H9 (cell line): Measurements from ENCODE around the gene TNKS1BP1. TPM values are rescaled to one million over a fixed set of nuclear protein-coding genes. Genes with fewer than 3 reads are reported as not detected.

Experiments
- DNase-seq: peaks from one replicate; pipeline ENCODE4 v3.0.0-alpha.2; 2017
- H2AFZ ChIP-seq: one replicate; pipeline ENCODE4 v1.6.1; 2013; ENCODE audit warnings: mild to moderate bottlenecking, low read length, control low read depth, moderate library complexity
- H2AK5ac ChIP-seq: 2 replicates; pipeline ENCODE4 v1.6.1; 2013; ENCODE audit warnings: low read length, control low read depth, mixed read lengths; ENCODE audit not compliant: insufficient read length
- H2BK120ac ChIP-seq: one replicate; pipeline ENCODE4 v1.6.1; 2013; ENCODE audit warnings: low read depth, mild to moderate bottlenecking, low read length, control low read depth, inconsistent platforms; ENCODE audit not compliant: poor library complexity, severe bottlenecking
- H2BK12ac ChIP-seq: 2 replicates; pipeline ENCODE4 v1.6.1; 2013; ENCODE audit warnings: low read length, control low read depth, mixed read lengths, low read depth; ENCODE audit not compliant: insufficient read length
- H2BK15ac ChIP-seq: 2 replicates; pipeline ENCODE4 v1.6.1; 2013; ENCODE audit warnings: low read depth, low read length, control low read depth
- H2BK20ac ChIP-seq: one replicate; pipeline ENCODE4 v1.6.1; 2013; ENCODE audit warnings: low read depth, mild to moderate bottlenecking, low read length, control low read depth, inconsistent platforms; ENCODE audit not compliant: poor library complexity, severe bottlenecking
- H2BK5ac ChIP-seq: 2 replicates; pipeline ENCODE4 v1.6.1; 2013; ENCODE audit warnings: low read length, control low read depth, mixed read lengths; ENCODE audit not compliant: insufficient read length
- H3K14ac ChIP-seq: 2 replicates; pipeline ENCODE4 v1.6.1; 2013; ENCODE audit warnings: low read length, control low read depth; ENCODE audit not compliant: insufficient read depth
- H3K18ac ChIP-seq: 2 replicates; pipeline ENCODE4 v1.6.1; 2013; ENCODE audit warnings: low read depth, mild to moderate bottlenecking, mixed read lengths, low read length, control low read depth; ENCODE audit not compliant: insufficient read length
- H3K23ac ChIP-seq: 2 replicates; pipeline ENCODE4 v1.6.1; 2013; ENCODE audit warnings: low read length, control low read depth, mixed read lengths, low read depth; ENCODE audit not compliant: insufficient read length
- H3K23me2 ChIP-seq: 2 replicates; pipeline ENCODE4 v1.6.1; 2013; ENCODE audit warnings: low read depth, mild to moderate bottlenecking, mixed read lengths, low read length, control low read depth; ENCODE audit not compliant: insufficient read length, poor library complexity, severe bottlenecking
- H3K27ac ChIP-seq: 2 replicates; pipeline ENCODE4 v1.5.1; 2013; ENCODE audit warnings: low read length, control low read depth, mixed read lengths, low read depth; ENCODE audit not compliant: insufficient read length
- H3K27me3 ChIP-seq: 2 replicates; pipeline ENCODE4 v1.6.1; 2013; ENCODE audit warnings: low read length, control low read depth, inconsistent platforms; ENCODE audit not compliant: insufficient read depth
- H3K4ac ChIP-seq: 2 replicates; pipeline ENCODE4 v1.6.1; 2013; ENCODE audit warnings: low read depth, mild to moderate bottlenecking, control low read depth, inconsistent platforms, low read length, moderate library complexity
- H3K4me1 ChIP-seq: 2 replicates; pipeline ENCODE4 v1.6.1; 2013; ENCODE audit warnings: low read length, control low read depth, inconsistent platforms; ENCODE audit not compliant: insufficient read depth
- H3K4me2 ChIP-seq: 2 replicates; pipeline ENCODE4 v1.6.1; 2013; ENCODE audit warnings: low read length, control low read depth, mixed read lengths; ENCODE audit not compliant: insufficient read length, insufficient read depth
- H3K56ac ChIP-seq: 2 replicates; pipeline ENCODE4 v1.6.1; 2013; ENCODE audit warnings: low read depth, mild to moderate bottlenecking, mixed read lengths, low read length, control low read depth; ENCODE audit not compliant: insufficient read length
- H3K79me1 ChIP-seq: 2 replicates; pipeline ENCODE4 v1.6.1; 2013; ENCODE audit warnings: low read depth, mild to moderate bottlenecking, moderate library complexity, low read length, control low read depth, inconsistent platforms; ENCODE audit not compliant: insufficient read depth, poor library complexity, severe bottlenecking
- H3K79me2 ChIP-seq: 2 replicates; pipeline ENCODE4 v1.6.1; 2013; ENCODE audit warnings: low read length, control low read depth, inconsistent platforms; ENCODE audit not compliant: insufficient read depth
- H3K9ac ChIP-seq: 2 replicates; pipeline ENCODE4 v1.6.1; 2013; ENCODE audit warnings: low read length, control low read depth, mixed read lengths; ENCODE audit not compliant: insufficient read length; ENCODE audit errors: extremely low read depth
- H3K9me3 ChIP-seq: one replicate; pipeline ENCODE4 v1.6.1; 2013; ENCODE audit warnings: low read depth, low read length, inconsistent platforms; ENCODE audit not compliant: control insufficient read depth
- H3T11ph ChIP-seq: one replicate; pipeline ENCODE4 v1.6.1; 2013; ENCODE audit warnings: mild to moderate bottlenecking, low read length, control low read depth, inconsistent platforms
- H4K20me1 ChIP-seq: one replicate; pipeline ENCODE4 v1.6.1; 2013; ENCODE audit not compliant: control insufficient read depth, insufficient read length, insufficient read depth
- H4K5ac ChIP-seq: 2 replicates; pipeline ENCODE4 v1.6.1; 2013; ENCODE audit warnings: low read depth, mild to moderate bottlenecking, mixed read lengths, low read length, control low read depth; ENCODE audit not compliant: insufficient read length
- H4K8ac ChIP-seq: replicated peaks from 2 replicates; pipeline ENCODE4 v1.6.1; 2013; ENCODE audit warnings: low read length, control low read depth, mixed read lengths, low read depth; ENCODE audit not compliant: insufficient read length
- H4K91ac ChIP-seq: 2 replicates; pipeline ENCODE4 v1.6.1; 2013; ENCODE audit warnings: low read depth, mild to moderate bottlenecking, moderate library complexity, mixed read lengths, low read length, control low read depth; ENCODE audit not compliant: insufficient read length
- H3K27ac Mint-ChIP-seq, 3 experiments: 2 replicates in 2 of 3; 3 replicates in 1 of 3; pipeline ENCODE4 v1.8.0; 2020 to 2021; ENCODE audit warnings: mixed read lengths in 3 of 3, mild to moderate bottlenecking in 1 of 3, moderate library complexity in 1 of 3
- H3K27me3 Mint-ChIP-seq: 2 replicates; pipeline ENCODE4 v1.8.0; 2021; ENCODE audit warnings: low read depth, mild to moderate bottlenecking, moderate library complexity, mixed read lengths
- H3K36me3 Mint-ChIP-seq, 3 experiments: 2 replicates in 2 of 3; 3 replicates in 1 of 3; pipeline ENCODE4 v1.8.0; 2020 to 2021; ENCODE audit warnings: low read depth in 3 of 3, mixed read lengths in 3 of 3; ENCODE audit not compliant: insufficient read depth in 1 of 3
- H3K4me1 Mint-ChIP-seq, 2 experiments: 2 replicates each; pipeline ENCODE4 v1.8.0; 2020; ENCODE audit warnings: mixed read lengths in 2 of 2
- H3K4me3 Mint-ChIP-seq, 2 experiments: 2 replicates in 1 of 2; 3 replicates in 1 of 2; pipeline ENCODE4 v1.8.0; 2020 to 2021; ENCODE audit warnings: mild to moderate bottlenecking in 2 of 2, mixed read lengths in 2 of 2, moderate library complexity in 1 of 2
- H3K9me3 Mint-ChIP-seq, 2 experiments: 2 replicates in 1 of 2; 3 replicates in 1 of 2; pipeline ENCODE4 v1.8.0; 2020; ENCODE audit warnings: mild to moderate bottlenecking in 2 of 2, mixed read lengths in 2 of 2, moderate library complexity in 1 of 2
- CTCF ChIP-seq: fragments of 200-600 bp; sonication (generic); conservative IDR thresholded peaks from 3 replicates; pipeline ENCODE4 v1.8.0; 2021; ENCODE audit warnings: antibody characterized with exemption, mild to moderate bottlenecking
- WGBS: extraction: QIAGEN DNeasy Blood & Tissue Kit; methylation state at CpG from one replicate; pipeline ENCODE4 v1.1.7; 2013; ENCODE audit warnings: missing lambda C conversion rate, low lambda C conversion rate, mixed read lengths; ENCODE audit not compliant: insufficient read length; ENCODE audit errors: extremely low coverage; 5-methylcytosine and 5-hydroxymethylcytosine counted together
- total RNA-seq: library from RNA; stranded (reverse); gene quantifications from 2 replicates; pipeline ENCODE4 v1.2.1, GENCODE V29; 2021

TNKS1BP1 gene
- total RNA-seq, 1 experiment from 2014 or later, result 130 TPM

GRCh38 chr11:57359896-57360690, 35.3 kb upstream of the TNKS1BP1 start:
- H3K56ac ChIP-seq, result no peak overlapping the region
- H3K79me1 ChIP-seq, result no peaks in the 10 kb centered on the region
- H3K4ac ChIP-seq, result no peak overlapping the region
- no peak for DNase-seq
- H3K23me2 ChIP-seq, result no peaks in the 10 kb centered on the region
- no peak overlapping the region for H3K9ac ChIP-seq
- no peak overlapping the region for H2BK20ac ChIP-seq
- no peak for TF ChIP-seq CTCF
- WGBS, result no CpG with 5 or more reads among the region's 9 CpGs
- no peak overlapping the region for H3K18ac ChIP-seq
- no peak overlapping the region for H4K8ac ChIP-seq
- H2BK120ac ChIP-seq, result no peak overlapping the region
- H3K4me2 ChIP-seq, result no peak overlapping the region
- H3T11ph ChIP-seq, result no peak overlapping the region
- H3K27me3 Mint-ChIP-seq, result peaks cover 34% of the 10 kb centered on the region
- no peak overlapping the region for H2AK5ac ChIP-seq
- H2BK5ac ChIP-seq, result no peak overlapping the region
- no peaks in the 10 kb centered on the region for H3K79me2 ChIP-seq
- no peak overlapping the region for H3K27ac Mint-ChIP-seq
- no peak overlapping the region for H4K91ac ChIP-seq
- H3K27me3 ChIP-seq, result no peaks in the 10 kb centered on the region
- H3K9me3 Mint-ChIP-seq, result 0 out of 5 replicates have a peak, but pooled peaks cover 0 to 2% of the 10 kb centered on the region in 2 experiments
- H3K23ac ChIP-seq, result no peak overlapping the region
- no peaks in the 10 kb centered on the region for H3K9me3 ChIP-seq
- no peak overlapping the region for H3K27ac ChIP-seq
- H4K5ac ChIP-seq, result no peak overlapping the region
- H4K20me1 ChIP-seq, result no peaks in the 10 kb centered on the region
- no peaks in the 10 kb centered on the region; the same call in 1 of the 2 replicates for H3K4me1 ChIP-seq
- no peak overlapping the region for H3K14ac ChIP-seq
- H3K36me3 Mint-ChIP-seq, result no peaks in the 10 kb centered on the region
- no peak overlapping the region for H2BK15ac ChIP-seq
- H3K4me3 Mint-ChIP-seq, result no peak overlapping the region
- no peak overlapping the region for H2AFZ ChIP-seq
- H2BK12ac ChIP-seq, result no peak overlapping the region
- peaks cover 22 to 24% of the 10 kb centered on the region in 2 experiments for H3K4me1 Mint-ChIP-seq
